ENCODE data around the gene TIMM50. TPM values are rescaled to one million over a fixed set of nuclear protein-coding genes. Genes with fewer than 3 reads are reported as not detected.
"Not testable (repeated sequence)": the region's sequence is repeated elsewhere in the genome, so short reads cannot be mapped to it uniquely, and the experiment has no call there.

Gene TIMM50
- total RNA-seq, 5 donors from 2014 or later (not counting 1 experiment from before 2014, with no cell fraction given), result 50.5 to 53.7 (median 53.0) TPM

- ChIA-PET CTCF (interaction anchor here (0.5 to 2.4 kb wide), 7 partner anchors 28 to 1050 kb away, joined by 3 to 11 read pairs (median 5); partner anchors contain the start of genes EID2B (in 1 of the 2) and RPS16 (in 1 of the 2)), POLR2A (interaction anchor here in 1 of 2 donors (0.6 kb wide), 1 partner anchor 11 kb away, joined by 3 read pairs; no protein-coding TSS in a partner anchor)
- H3K27me3 Mint-ChIP-seq, result no peaks in the 10 kb centered on the region
- no peaks in the 10 kb centered on the region for H3K9me3 ChIP-seq
- no peaks in the 10 kb centered on the region for H3K27me3 ChIP-seq (replicated peaks in 1 of 2; ENCODE audit: control insufficient read depth in 2 of 2, extremely low read depth in 1 of 2, insufficient read depth in 2 of 2, low read length in 1 of 2)
- DNase-seq (peak; percentile 42 to 82 (median 69)), ATAC-seq (replicated peaks in 1 of 4) (peak; percentile 71 to 81 (median 75))
- no peaks in the 10 kb centered on the region for H3K4me1 ChIP-seq (ENCODE audit: control insufficient read depth in 1 of 2, extremely low read depth in 1 of 2, insufficient read depth in 2 of 2, low read length in 2 of 2)
- H3K4me3 ChIP-seq (ENCODE audit: control insufficient read depth in 1 of 2, extremely low read depth in 1 of 2, low read length in 1 of 2), result no peak overlapping the region
- peak overlapping the region in 1 of 2 donors; percentile 34 for H3K27ac Mint-ChIP-seq
- peaks cover 0 to 14% (median 0%) of the 10 kb centered on the region in 3 donors for H3K4me1 Mint-ChIP-seq
- no peaks in the 10 kb centered on the region for H3K9me3 Mint-ChIP-seq
- 85% methylated on average over 5 of the region's 9 CpGs for WGBS (ENCODE audit: insufficient coverage)
- peaks cover 29 to 70% of the 10 kb centered on the region in 2 donors for H3K36me3 ChIP-seq (ENCODE audit: control insufficient read depth in 2 of 2, extremely low read depth in 1 of 2, insufficient read depth in 1 of 2, low read length in 1 of 2)
- H3K36me3 Mint-ChIP-seq, result peaks cover 49% of the 10 kb centered on the region
- no peak overlapping the region for H3K4me3 Mint-ChIP-seq
- H3K27ac ChIP-seq (ENCODE audit: low read length), result peak overlapping the region; percentile 4
Measured at GRCh38 chr19:39474139-39474620, 6.5 kb upstream of the TIMM50 start.

GRCh38 chr19:39475748-39476147, 4.9 kb upstream of the TIMM50 start:
- WGBS (ENCODE audit: insufficient coverage), result 100% methylated on average over 2 of the region's 2 CpGs
- H3K27ac ChIP-seq (ENCODE audit: low read length), result no peak overlapping the region
- POLR2A ChIA-PET, result no interaction called here

GRCh38 chr19:39479319-39479801, 1.3 kb upstream of the TIMM50 start:
- H3K36me3 Mint-ChIP-seq, result peaks cover 17% of the 10 kb centered on the region
- H3K9me3 Mint-ChIP-seq; H3K9me3 ChIP-seq; ATAC-seq (replicated peaks in 1 of 4); H3K27me3 Mint-ChIP-seq; H3K27ac ChIP-seq (ENCODE audit: low read length); H3K4me3 ChIP-seq (ENCODE audit: control insufficient read depth in 1 of 2, extremely low read depth in 1 of 2, low read length in 1 of 2); H3K27me3 ChIP-seq (replicated peaks in 1 of 2; ENCODE audit: control insufficient read depth in 2 of 2, extremely low read depth in 1 of 2, insufficient read depth in 2 of 2, low read length in 1 of 2); H3K27ac Mint-ChIP-seq; DNase-seq; POLR2A ChIA-PET: not testable (repeated sequence)
- CTCF ChIA-PET, result interaction anchor here in 1 of 2 donors (0.5 kb wide), 1 partner anchor 382 kb away, joined by 3 read pairs; no protein-coding TSS in a partner anchor
- peak overlapping the region; percentile 84 to 90 (median 88) for H3K4me3 Mint-ChIP-seq
- H3K36me3 ChIP-seq (ENCODE audit: control insufficient read depth in 2 of 2, extremely low read depth in 1 of 2, insufficient read depth in 1 of 2, low read length in 1 of 2), result peaks cover 16 to 22% of the 10 kb centered on the region in 2 donors
- peaks cover 25 to 29% (median 28%) of the 10 kb centered on the region in 3 donors for H3K4me1 Mint-ChIP-seq
- 100% methylated on average over 4 of the region's 11 CpGs for WGBS (ENCODE audit: insufficient coverage)
- H3K4me1 ChIP-seq (ENCODE audit: control insufficient read depth in 1 of 2, extremely low read depth in 1 of 2, insufficient read depth in 2 of 2, low read length in 2 of 2), result peaks cover 6 to 22% of the 10 kb centered on the region in 2 experiments

More at GRCh38 chr19:39475748-39476147, 4.9 kb upstream of the TIMM50 start:
- H3K9me3 Mint-ChIP-seq, result no peaks in the 10 kb centered on the region
- H3K27me3 ChIP-seq (replicated peaks in 1 of 2; ENCODE audit: control insufficient read depth in 2 of 2, extremely low read depth in 1 of 2, insufficient read depth in 2 of 2, low read length in 1 of 2), result no peaks in the 10 kb centered on the region
- DNase-seq (no peak), ATAC-seq (replicated peaks in 1 of 4) (no peak)
- H3K9me3 ChIP-seq, result no peaks in the 10 kb centered on the region
- CTCF ChIA-PET, result interaction anchor here (0.6 to 2.4 kb wide), 8 partner anchors 25 to 1518 kb away, joined by 3 to 6 read pairs (median 4); partner anchors contain the start of gene RPS16 (in 1 of the 2)
- no peak overlapping the region for H3K27ac Mint-ChIP-seq
- no peak overlapping the region for H3K4me3 ChIP-seq (ENCODE audit: control insufficient read depth in 1 of 2, extremely low read depth in 1 of 2, low read length in 1 of 2)
- H3K4me1 ChIP-seq (ENCODE audit: control insufficient read depth in 1 of 2, extremely low read depth in 1 of 2, insufficient read depth in 2 of 2, low read length in 2 of 2), result peaks cover 0 to 9% of the 10 kb centered on the region in 2 experiments
- no peaks in the 10 kb centered on the region for H3K27me3 Mint-ChIP-seq
- H3K4me1 Mint-ChIP-seq, result peaks cover 11 to 19% (median 12%) of the 10 kb centered on the region in 3 donors
- H3K36me3 ChIP-seq (ENCODE audit: control insufficient read depth in 2 of 2, extremely low read depth in 1 of 2, insufficient read depth in 1 of 2, low read length in 1 of 2), result peaks cover 26 to 54% of the 10 kb centered on the region in 2 donors
- peaks cover 35% of the 10 kb centered on the region for H3K36me3 Mint-ChIP-seq
- no peak overlapping the region for H3K4me3 Mint-ChIP-seq

- Mint-ChIP-seq H3K27ac (peak overlapping the region; percentile 94 to 96), H3K36me3 (peaks cover 13% of the 10 kb centered on the region), H3K27me3 (no peaks in the 10 kb centered on the region), H3K9me3 (no peaks in the 10 kb centered on the region), H3K4me3 (peak overlapping the region; percentile 84 to 90 (median 88)), H3K4me1 (peaks cover 25 to 28% (median 26%) of the 10 kb centered on the region in 3 donors)
- ATAC-seq (replicated peaks in 1 of 4), result no peak
- ChIA-PET POLR2A (interaction anchor here (0.6 to 1.0 kb wide), 3 partner anchors 17 to 448 kb away, joined by 3 to 7 read pairs (median 3); partner anchors contain the start of gene RPS16 (in 1 of the 2)), CTCF (interaction anchor here in 1 of 2 donors (1.0 to 1.2 kb wide), 3 partner anchors 11 to 89 kb away, joined by 3 to 7 read pairs (median 6); partner anchors contain the start of genes MED29 and PAF1)
- WGBS (ENCODE audit: insufficient coverage), result 87% methylated on average over 3 of the region's 10 CpGs
- Histone ChIP-seq H3K4me3 (ENCODE audit: control insufficient read depth in 1 of 2, extremely low read depth in 1 of 2, low read length in 1 of 2) (peak overlapping the region in 1 of 2 donors; percentile 90), H3K27ac (ENCODE audit: low read length) (no peak overlapping the region), H3K4me1 (ENCODE audit: control insufficient read depth in 1 of 2, extremely low read depth in 1 of 2, insufficient read depth in 2 of 2, low read length in 2 of 2) (peaks cover 6 to 22% of the 10 kb centered on the region in 2 experiments), H3K9me3 (no peaks in the 10 kb centered on the region), H3K36me3 (ENCODE audit: control insufficient read depth in 2 of 2, extremely low read depth in 1 of 2, insufficient read depth in 1 of 2, low read length in 1 of 2) (peaks cover 14 to 16% of the 10 kb centered on the region in 2 donors), H3K27me3 (replicated peaks in 1 of 2; ENCODE audit: control insufficient read depth in 2 of 2, extremely low read depth in 1 of 2, insufficient read depth in 2 of 2, low read length in 1 of 2) (no peaks in the 10 kb centered on the region)
- no peak for DNase-seq
Measured at GRCh38 chr19:39479916-39480315, 722 bp upstream of the TIMM50 start.

- no peak for DNase-seq
- 4% methylated on average over 7 of the region's 12 CpGs for WGBS (ENCODE audit: insufficient coverage)
- H3K9me3 Mint-ChIP-seq, result no peaks in the 10 kb centered on the region
- peaks cover 12% of the 10 kb centered on the region for H3K36me3 Mint-ChIP-seq
- H3K4me1 ChIP-seq (ENCODE audit: control insufficient read depth in 1 of 2, extremely low read depth in 1 of 2, insufficient read depth in 2 of 2, low read length in 2 of 2), result peaks cover 6 to 22% of the 10 kb centered on the region in 2 experiments
- H3K27ac Mint-ChIP-seq, result peak overlapping the region; percentile 65 to 79
- ChIA-PET CTCF (interaction anchor here in 1 of 2 donors (0.6 to 1.2 kb wide), 5 partner anchors 12 to 99 kb away, joined by 3 to 7 read pairs (median 3); partner anchors contain the start of genes EID2, MED29 and PAF1), POLR2A (interaction anchor here (0.6 to 1.0 kb wide), 2 partner anchors 33 to 45 kb away, joined by 7 read pairs; partner anchors contain the start of gene RPS16 (in 1 of the 2))
- H3K4me1 Mint-ChIP-seq, result peaks cover 25 to 28% (median 26%) of the 10 kb centered on the region in 3 donors
- no peaks in the 10 kb centered on the region for H3K27me3 Mint-ChIP-seq
- H3K9me3 ChIP-seq, result no peaks in the 10 kb centered on the region
- H3K36me3 ChIP-seq (ENCODE audit: control insufficient read depth in 2 of 2, extremely low read depth in 1 of 2, insufficient read depth in 1 of 2, low read length in 1 of 2), result peaks cover 15% of the 10 kb centered on the region in 2 donors
- H3K4me3 Mint-ChIP-seq, result peak overlapping the region; percentile 84 to 90 (median 88)
- peak overlapping the region; percentile 90 to 97 for H3K4me3 ChIP-seq (ENCODE audit: control insufficient read depth in 1 of 2, extremely low read depth in 1 of 2, low read length in 1 of 2)
- no peaks in the 10 kb centered on the region for H3K27me3 ChIP-seq (replicated peaks in 1 of 2; ENCODE audit: control insufficient read depth in 2 of 2, extremely low read depth in 1 of 2, insufficient read depth in 2 of 2, low read length in 1 of 2)
- peak overlapping the region; percentile 73 for H3K27ac ChIP-seq (ENCODE audit: low read length)
- no peak for ATAC-seq (replicated peaks in 1 of 4)
Measured at GRCh38 chr19:39481229-39481545, 549 bp downstream of the TIMM50 start.

- Mint-ChIP-seq H3K9me3 (no peaks in the 10 kb centered on the region), H3K27ac (peak overlapping the region; percentile 65 to 79), H3K36me3 (peaks cover 11% of the 10 kb centered on the region), H3K4me1 (peaks cover 25 to 28% (median 26%) of the 10 kb centered on the region in 3 donors), H3K27me3 (no peaks in the 10 kb centered on the region), H3K4me3 (peak overlapping the region; percentile 84 to 90 (median 88))
- peaks cover 18 to 19% of the 10 kb centered on the region in 2 donors for H3K36me3 ChIP-seq (ENCODE audit: control insufficient read depth in 2 of 2, extremely low read depth in 1 of 2, insufficient read depth in 1 of 2, low read length in 1 of 2)
- ChIA-PET POLR2A (no interaction called here), CTCF (no interaction called here)
- peaks cover 6 to 22% of the 10 kb centered on the region in 2 experiments for H3K4me1 ChIP-seq (ENCODE audit: control insufficient read depth in 1 of 2, extremely low read depth in 1 of 2, insufficient read depth in 2 of 2, low read length in 2 of 2)
- no peaks in the 10 kb centered on the region for H3K9me3 ChIP-seq
- ATAC-seq (replicated peaks in 1 of 4) (no peak), DNase-seq (no peak)
- WGBS (ENCODE audit: insufficient coverage), result 93% methylated on average over 5 of the region's 11 CpGs
- H3K27ac ChIP-seq (ENCODE audit: low read length), result no peak overlapping the region
- H3K4me3 ChIP-seq (ENCODE audit: control insufficient read depth in 1 of 2, extremely low read depth in 1 of 2, low read length in 1 of 2), result peak overlapping the region; percentile 90 to 97
- H3K27me3 ChIP-seq (replicated peaks in 1 of 2; ENCODE audit: control insufficient read depth in 2 of 2, extremely low read depth in 1 of 2, insufficient read depth in 2 of 2, low read length in 1 of 2), result no peaks in the 10 kb centered on the region
Measured at GRCh38 chr19:39481676-39482075, 1.0 kb downstream of the TIMM50 start.
